Peyer's patch (tissue), 4 donors: ENCODE measurements around the gene ZNF521. TPM values are rescaled to one million over a fixed set of nuclear protein-coding genes. Genes with fewer than 3 reads are reported as not detected.

Experiments used
- DNase-seq, 3 donors: peaks; one replicate each; pipeline ENCODE4 v3.0.0-alpha.2; 2017 to 2019
- H3K27ac ChIP-seq, 4 donors: fragments of 200-600 bp; sonication (generic); one replicate each; pipeline ENCODE4 v1.5.1; 2016 to 2019
- H3K27me3 ChIP-seq, 2 donors: fragments of 200-600 bp; sonication (generic); one replicate each; pipeline ENCODE4 v1.5.1; 2019
- H3K36me3 ChIP-seq, 3 donors: fragments of 200-600 bp; sonication (generic); one replicate each; pipeline ENCODE4 v1.5.1; 2016 to 2019
- H3K4me1 ChIP-seq, 4 donors: fragments of 200-600 bp; sonication (generic); one replicate each; pipeline ENCODE4 v1.5.1; 2016 to 2019
- H3K4me3 ChIP-seq, 4 donors: fragments of 200-600 bp; sonication (generic); 1 replicate in 3 of 4; 2 replicates in 1 of 4; pipeline ENCODE4 v1.5.1; 2016 to 2019; ENCODE audit warnings: mild to moderate bottlenecking in 1 of 4
- H3K9me3 ChIP-seq, 4 donors: fragments of 200-600 bp; sonication (generic); one replicate each; pipeline ENCODE4 v1.5.1; 2016 to 2019; ENCODE audit warnings: mild to moderate bottlenecking in 1 of 4
- CTCF ChIP-seq, 6 experiments: fragments of 450-650 bp in 4 of 6; fragments of 200-600 bp in 2 of 6; sonication (generic) in 1 of 6; IDR thresholded peaks; one replicate each; pipeline ENCODE4 v1.5.1; 2017 to 2019; ENCODE audit warnings: antibody characterized with exemption in 6 of 6, mild to moderate bottlenecking in 3 of 6, moderate library complexity in 1 of 6
- POLR2A ChIP-seq, 2 donors: fragments of 450-650 bp; IDR thresholded peaks; one replicate each; pipeline ENCODE4 v1.5.1; 2017; ENCODE audit warnings: antibody characterized with exemption in 2 of 2, mild to moderate bottlenecking in 2 of 2, moderate library complexity in 2 of 2
- total RNA-seq, 4 donors: library from RNA; depleted of rRNA; stranded (reverse); fragments of >200 nt; gene quantifications; one replicate each; pipeline ENCODE4 v1.1.0, GENCODE V29; 2016

Gene ZNF521
- total RNA-seq, 4 donors from 2014 or later: 4.2 to 25.6 (median 8.6) TPM

- Histone ChIP-seq H3K27ac (no peak overlapping the region), H3K4me3 (no peak overlapping the region), H3K36me3 (no peaks in the 10 kb centered on the region), H3K4me1 (no peaks in the 10 kb centered on the region), H3K9me3 (no peaks in the 10 kb centered on the region), H3K27me3 (no peaks in the 10 kb centered on the region)
- DNase-seq: no peak
- TF ChIP-seq POLR2A (IDR thresholded peaks at IDR 0.05) (no peak), CTCF (IDR thresholded peaks at IDR 0.05) (no peak)
Measured at GRCh38 chr18:25016181-25016580, 335.8 kb downstream of the ZNF521 start.
